GM12872 (cell line): ENCODE measurements around the gene KPTN.

Experiments used
- CTCF ChIP-seq: IDR thresholded peaks from 3 replicates; pipeline ENCODE4 v1.5.1; 2011; ENCODE audit warnings: low read depth, mild to moderate bottlenecking, low read length, moderate library complexity; ENCODE audit not compliant: insufficient read depth

KPTN gene

GRCh38 chr19:47507012-47507411, 23.0 kb upstream of the KPTN start:
- TF ChIP-seq CTCF, result no peak

GRCh38 chr19:47506459-47506858, 22.4 kb upstream of the KPTN start:
- no peak for TF ChIP-seq CTCF

GRCh38 chr19:47505506-47505905, 21.5 kb upstream of the KPTN start:
- TF ChIP-seq CTCF, result no peak

DNA sequence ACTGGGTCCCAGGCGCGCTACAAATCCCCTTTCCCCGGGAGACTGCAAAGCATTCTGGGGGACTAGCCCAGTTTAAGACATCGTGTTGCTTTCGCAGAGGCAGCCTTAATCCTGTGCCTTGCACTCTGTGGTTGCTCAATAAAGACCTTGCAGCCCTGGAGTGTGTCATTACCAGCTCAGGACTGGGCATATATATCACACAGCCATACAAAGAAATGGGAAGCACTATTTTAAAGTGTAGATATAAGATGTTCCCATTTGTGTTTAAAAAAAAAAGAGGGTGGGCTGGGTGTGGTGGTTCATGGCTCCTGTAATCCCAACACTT, 19.8 kb upstream of the KPTN start:
- no peak for TF ChIP-seq CTCF

GRCh38 chr19:47503130-47503825, 19.3 kb upstream of the KPTN start:
- no peak for TF ChIP-seq CTCF

DNA sequence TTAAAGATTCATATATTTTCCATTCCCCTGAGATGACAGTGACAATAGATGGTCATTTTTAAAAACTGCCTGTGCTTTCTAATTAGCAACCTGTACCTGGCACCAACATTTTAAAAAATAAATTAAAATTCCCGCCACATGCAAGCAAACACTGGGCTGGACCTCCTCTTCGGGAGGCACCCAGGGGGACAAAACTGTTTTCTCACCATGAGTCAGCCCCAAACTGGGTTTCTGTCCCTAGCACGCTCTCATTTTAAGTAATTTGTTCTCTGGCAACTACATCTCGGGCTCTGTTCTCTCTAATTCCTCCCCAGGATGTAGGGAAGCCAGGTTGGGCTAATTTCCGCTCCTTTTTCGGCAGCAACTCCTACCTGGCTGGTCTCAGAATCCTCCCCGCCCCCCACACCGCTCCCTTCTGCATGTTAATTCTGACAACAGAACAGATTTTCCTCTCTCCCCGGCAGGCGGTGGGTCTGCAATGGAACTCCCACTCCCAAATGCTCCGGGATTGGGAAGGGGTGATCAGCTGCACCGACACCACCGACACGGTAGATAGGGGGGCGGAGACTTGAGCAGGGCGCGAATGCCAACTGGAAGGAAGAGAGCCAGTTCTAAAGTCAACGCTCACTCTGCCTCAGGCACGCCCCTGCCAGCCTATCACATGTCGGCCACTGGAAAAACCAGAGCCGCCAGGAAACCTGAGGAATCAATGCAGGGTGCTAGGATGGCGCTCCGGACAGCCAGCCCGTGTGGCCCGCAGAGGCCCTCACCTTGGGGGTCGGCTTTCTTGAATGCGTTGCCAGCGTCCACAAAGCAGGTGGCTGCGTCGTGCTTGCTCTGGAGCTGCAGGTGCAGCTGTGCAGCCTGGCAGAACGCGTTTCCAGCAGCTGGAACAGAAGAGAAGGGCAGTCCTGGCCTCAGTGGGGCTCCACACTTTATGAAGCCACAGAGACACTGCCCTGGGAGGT, 16.1 kb upstream of the KPTN start:
- TF ChIP-seq CTCF, result no peak

- no peak for TF ChIP-seq CTCF
Measured at GRCh38 chr19:47499371-47499770, 15.4 kb upstream of the KPTN start.
